NCI-H1417 treated with DMSO at 0.1 percent for 48 hours (cell line): ENCODE data around the gene HNRNPU.
A peak's percentile ranks its signal among the peaks of the same experiment; 100 is the strongest.

Source experiments
- DNase-seq: peaks from one replicate; lab custom pipeline; 2025; lab: John Stamatoyannopoulos, UW

Gene HNRNPU

DNA sequence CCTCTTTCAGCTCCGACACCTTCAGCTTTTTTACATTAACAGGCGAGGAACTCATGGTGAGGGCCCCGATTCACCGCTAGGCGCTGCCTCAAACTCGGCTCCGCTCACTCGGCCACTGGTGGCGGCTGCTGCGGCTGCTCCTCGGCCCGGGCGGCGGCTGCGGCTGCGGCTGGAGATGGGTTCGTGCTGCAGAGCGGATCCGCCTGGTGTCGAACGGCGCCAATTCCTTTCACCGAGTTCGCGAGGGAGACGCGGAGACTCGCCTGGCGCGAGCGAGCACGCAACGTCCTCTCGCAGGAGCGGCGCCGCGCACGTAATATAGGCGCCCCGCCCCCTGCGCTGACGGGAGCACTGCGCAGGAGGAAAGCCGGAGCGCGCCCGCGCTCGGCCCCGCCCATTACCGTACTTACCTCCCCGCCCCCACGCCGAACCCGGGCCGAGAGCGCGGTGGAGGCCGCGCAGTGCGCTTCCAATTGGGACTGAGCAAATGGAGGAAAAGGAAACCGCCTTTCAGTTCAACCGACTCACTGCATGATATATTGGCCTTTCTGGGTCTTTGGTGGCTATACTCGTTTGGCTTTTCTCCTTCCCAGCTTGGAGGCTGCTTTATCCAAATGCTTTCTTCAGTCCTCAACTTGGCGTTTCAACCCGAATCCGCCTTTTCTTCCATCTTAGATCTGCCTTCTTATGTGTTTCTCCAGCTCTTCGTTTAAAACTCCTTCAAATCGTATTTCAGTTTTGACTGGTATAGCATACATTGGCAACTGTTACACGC, at the start of gene HNRNPU:
Gene HNRNPU, minus strand, starts transcription at position 291 of the 775 bp plus-strand sequence. Its CDS starts 236 bp downstream, at position 55.
- peak; percentile 79 for DNase-seq

DNA sequence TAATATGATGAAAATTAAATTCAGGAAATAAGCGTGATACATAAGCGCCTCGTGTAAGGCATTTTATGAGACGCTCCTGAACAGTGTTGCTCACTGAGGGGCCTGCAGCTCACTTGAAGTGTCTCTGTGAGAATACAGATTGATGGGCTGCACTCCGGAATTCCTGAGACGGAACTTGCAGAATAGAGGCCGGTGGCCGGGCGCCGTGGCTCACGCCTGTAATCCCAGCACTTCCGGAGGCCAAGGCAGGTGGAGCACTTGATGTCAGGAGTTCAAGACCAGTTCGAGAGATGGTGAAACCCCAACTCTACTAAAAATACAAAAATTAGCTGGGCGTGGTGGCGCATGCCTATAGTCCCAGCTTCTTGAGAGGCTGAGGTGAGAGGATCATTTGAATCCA, 49.5 kb upstream of the HNRNPU start:
- DNase-seq: no peak

DNA sequence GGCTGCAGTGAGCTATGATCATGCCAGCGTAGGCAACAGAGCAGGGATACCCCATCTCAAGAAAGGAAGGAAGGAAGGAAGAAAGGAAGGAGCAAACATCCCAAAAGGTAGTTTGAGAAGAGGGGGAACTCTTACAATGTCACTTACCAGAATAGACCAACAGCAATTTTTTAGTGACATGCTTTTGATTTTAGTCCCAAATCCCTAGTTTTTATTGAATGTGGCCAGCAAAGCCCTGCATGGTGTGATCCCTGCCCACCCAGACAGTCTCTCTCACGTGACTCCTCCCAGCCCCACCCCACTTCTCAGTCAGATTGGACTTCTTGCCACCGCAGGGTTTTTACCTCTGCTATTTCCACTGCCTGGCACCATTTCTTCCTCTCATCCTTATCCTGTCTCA, 39.8 kb upstream of the HNRNPU start:
- DNase-seq: no peak

DNA sequence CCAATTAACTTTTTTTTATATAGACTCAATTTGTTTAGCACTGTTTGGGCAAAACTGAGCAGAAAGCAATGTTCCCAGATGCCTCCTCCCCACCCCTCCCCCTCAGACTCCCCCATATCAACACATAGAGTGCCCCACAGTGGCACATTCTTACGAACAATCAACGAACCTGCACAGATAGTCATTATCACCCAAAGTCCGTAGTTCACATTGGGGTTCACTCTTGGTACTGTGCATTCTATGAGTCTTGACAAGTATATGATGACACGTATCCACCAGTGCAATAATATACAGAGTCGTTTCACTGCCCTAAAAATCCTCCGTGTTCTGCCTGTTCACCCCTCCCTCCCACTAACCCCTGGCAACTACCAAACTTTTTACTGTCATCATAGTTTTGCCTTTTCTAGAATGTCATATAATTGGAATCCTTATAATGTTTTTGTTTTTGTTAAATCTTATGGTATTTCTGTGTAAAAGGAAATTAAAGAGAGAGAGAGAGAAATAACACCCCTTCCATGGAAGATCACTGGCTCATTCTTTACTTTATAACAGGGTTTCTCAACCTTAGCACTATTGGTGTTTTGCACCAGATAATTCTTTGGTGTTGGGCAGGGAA, 37.2 kb upstream of the HNRNPU start:
- no peak for DNase-seq

DNA sequence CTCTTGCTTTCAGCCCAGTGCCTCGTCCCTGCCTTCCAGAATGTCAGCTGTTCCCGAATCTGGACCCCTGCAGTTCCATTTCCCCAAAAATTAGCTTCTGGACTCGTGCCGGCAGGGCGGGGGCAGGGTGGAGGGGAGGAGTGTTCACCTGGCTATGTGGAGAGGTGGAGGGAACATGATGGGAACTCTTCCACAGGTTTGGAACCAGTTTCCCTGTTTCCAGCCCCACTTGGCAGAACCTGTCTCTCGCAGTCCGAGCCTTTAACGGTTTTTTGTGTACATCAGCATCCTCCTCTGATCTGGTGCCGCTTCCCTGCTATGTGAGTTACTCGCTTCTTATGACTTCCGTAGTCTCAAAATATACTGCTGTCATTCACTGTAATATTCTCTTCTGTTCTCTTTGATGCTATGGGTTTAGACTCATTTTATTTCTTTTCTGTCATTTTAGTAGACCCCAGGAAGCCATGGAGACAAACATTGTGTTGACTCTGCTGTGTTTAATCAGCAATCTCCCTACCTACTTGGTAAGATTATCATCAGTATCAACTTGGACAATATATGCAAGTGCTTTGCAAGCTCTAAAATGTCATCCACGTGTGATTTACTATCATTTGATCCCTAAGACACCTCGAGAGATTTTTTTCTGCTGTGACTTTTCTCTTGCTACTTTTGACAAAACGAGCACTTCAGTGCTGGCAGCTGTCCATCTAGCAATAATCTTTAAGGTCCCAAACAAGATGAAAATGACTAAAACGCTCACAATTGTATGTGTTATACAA, 33.3 kb upstream of the HNRNPU start:
- DNase-seq: no peak

DNA sequence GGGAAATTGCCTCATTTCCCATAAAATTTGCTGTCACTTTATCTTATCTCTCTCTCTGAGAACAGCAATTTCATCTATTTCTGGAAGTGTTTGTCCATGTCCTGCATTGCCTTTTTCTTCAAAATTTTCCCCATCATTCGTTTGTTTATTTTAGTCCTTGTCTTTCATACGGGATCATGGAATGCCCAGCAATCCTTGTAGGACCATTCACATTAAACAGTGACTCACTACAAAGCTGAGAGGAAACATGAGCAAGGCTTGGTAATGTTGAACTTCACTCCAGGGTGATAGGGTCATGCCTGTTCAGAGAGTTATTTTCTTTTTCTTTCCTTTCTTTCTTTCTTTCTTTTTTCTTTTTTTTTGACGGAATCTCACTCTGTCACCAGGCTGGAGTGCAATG, 32.2 kb upstream of the HNRNPU start:
- DNase-seq: no peak

DNA sequence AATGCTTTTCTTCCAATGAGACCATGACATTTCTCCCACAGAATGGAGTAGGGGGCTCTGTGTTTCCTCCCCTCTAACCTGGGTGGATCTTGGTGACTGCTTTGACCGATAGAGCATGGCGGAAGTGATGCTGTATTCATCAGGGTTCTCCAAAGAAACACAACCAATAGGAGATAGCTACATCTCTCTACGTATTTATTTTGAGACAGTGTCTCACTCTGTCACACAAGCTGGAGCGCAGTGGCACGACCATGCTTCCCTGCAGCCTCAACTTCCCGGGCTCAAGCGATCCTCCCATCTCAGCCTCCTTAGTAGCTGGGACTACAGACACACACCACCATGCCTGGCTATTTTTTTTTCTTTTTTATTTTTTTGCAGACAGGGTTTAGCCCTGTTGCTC, 29.5 kb upstream of the HNRNPU start:
- no peak for DNase-seq

DNA sequence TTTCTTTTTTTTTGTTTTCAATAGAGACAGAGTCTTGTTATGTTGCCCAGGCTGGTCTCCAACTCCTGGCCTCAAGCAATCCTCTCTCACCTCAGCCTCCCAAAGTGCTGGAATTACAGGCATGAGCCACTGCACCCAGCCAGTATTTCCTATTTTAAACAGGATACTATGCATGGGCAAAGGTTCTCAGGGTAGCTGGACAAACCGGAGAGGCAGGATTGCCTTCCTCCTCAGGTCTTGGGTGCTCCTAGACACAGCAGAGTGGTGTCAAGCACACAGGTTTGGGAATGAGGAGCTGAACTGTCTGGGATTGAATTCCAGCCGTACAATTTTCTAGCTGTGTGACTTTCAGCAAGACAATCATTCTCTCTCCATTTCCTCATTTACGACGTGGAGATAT, 22.9 kb upstream of the HNRNPU start:
- no peak for DNase-seq

DNA sequence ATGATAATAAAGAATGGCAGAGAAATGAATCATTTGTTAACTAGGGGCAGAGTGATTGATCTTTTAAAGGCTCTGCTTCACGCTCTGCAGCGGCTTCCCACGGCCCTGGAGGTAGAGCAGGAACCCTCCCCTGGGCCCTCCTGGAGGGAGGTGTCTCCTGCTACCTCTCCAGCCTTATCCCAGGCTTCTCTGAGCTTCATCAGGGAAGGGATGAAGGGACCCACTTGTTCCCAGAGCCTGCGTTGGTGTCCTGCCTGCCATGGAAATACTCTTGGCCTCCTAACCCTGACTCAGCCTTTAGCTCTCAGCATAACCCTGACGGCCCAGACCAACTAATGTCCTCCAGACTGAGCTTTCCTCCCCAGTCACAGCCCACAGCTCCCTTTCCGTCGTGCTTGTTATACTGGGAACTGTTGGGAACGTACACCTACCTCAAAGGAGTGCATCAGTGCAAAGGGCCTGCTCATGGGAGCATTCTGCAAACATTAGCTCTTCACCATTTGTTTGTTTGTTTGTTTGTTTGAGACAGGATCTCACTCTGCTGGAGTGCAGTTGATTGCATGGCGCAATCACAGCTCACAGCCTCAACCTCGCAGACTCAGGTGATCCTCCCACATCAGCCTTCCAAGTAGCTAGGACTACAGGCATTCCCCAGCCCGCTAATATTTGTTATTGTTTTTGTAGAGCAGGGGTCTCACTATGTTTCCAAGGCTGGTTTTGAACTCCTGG, 17.4 kb upstream of the HNRNPU start:
- DNase-seq: no peak

DNA sequence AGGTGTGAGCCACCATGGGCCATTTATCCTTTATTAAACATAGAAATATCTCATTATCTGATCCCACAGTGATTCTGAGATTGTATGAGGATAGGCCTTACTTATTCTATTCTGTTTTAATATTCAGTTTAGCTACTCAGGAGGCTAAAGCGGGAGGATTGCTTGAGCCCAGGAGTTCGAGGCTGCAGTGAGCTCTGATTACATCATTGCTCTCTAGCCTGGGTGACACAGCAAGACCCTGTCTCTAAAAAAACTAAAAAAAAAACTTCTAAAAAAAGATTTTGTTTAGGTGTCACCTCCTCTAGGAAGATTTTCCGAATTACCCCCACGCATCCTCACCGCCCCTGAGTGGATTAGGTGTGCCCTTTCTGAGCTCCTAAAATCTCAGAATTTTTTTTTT, 14.3 kb upstream of the HNRNPU start:
- no peak for DNase-seq

DNA sequence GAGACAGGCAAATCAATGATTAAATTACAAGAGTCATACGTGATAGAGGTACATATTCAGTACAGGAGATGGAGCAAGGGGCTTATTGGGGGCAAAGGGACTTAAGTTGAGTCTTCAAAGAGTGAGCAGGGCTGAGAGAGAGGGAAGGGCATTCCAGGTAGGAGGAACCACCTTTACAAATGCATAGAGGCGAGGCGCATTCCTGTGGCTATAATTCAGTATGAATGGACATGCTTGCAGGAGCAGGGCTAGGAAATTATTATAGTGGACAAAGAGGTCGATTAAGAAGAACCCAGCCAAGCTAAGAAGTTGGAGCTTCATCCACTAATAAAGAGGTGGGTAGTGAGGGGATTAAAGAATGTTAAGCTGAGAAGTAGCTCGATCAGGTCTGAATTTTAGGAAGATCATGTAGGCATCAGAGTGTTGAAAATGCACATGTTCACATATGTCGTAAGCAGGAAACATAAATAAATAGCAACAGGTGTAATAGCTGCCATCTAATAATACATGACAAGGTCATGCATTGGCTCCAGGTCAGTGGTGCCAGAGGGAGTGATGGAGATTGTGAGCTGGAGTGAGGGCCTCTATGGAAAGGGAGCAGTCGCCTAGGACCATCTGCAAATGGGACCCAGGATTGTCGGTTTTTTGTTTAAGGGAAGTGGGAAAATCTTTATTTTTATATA, 12.0 kb upstream of the HNRNPU start:
- no peak for DNase-seq

DNA sequence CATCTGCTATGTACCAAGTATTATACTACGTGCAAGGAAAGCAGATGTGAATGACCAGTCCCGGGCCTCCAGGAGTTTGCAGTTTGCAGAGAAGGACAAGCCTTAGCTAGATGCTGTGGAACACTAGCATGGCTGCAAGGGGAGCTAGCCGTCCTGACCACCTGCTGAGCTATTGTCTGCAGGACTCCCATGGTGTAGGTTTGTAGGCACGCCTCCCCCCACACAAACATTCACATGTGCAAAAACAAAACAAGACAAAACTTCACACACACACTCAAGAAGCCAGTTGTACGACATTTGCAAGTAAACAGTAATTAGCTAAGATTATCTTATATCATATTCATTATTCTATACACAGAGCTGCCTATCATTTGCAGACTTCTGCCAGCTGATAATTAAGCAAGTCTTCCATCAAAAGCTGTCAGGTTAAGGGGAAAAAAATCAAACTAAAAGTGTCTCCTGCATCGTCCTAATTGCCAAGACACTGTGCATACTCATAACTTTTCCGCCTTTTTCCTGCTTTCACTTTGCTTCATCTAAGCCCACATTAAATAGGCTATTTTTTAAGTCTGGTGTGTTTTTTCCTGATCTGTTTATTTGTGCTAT, 10.7 kb upstream of the HNRNPU start:
- DNase-seq: peak; percentile 88

DNA sequence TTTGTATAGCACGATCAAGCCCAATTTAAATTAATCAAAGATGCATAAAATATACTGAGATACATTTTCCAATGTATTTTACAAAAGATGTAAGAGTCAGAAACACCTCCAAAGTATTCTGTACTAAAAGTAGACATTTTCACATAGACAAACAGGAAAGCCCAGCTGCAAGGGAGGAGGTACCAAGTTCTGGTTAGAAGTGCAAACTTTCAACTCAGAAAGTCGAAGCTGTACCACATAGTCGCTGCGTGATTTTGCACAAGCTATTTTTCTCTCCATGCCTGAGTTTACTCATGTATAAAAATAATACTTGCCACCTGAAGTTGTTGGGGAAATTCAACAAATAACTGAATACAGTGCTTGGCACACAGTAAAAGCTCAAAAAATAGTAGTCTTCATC, 5.6 kb upstream of the HNRNPU start:
- DNase-seq: no peak

DNA sequence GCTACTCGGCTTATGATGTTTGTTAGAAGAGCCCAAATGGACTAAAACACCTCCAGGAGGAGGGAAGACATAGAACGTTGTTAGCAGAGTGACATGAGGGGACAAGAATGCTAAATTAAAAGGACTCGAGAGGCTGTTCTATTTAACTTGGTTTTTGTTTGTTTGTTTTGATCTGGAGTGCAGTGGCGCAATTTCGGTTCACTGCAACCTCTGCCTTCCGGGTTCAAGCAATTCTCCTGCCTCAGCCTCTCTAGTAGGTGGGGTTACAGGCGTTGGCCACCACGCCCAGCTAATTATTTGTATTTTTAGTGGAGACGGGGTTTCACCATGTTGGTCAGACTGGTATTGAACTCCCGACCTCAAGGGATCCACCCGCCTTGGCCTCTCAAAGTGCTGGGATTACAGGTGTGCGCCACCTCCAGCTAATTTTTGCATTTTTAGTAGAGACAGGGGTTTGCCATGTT, 5.1 kb upstream of the HNRNPU start:
- DNase-seq: no peak

DNA sequence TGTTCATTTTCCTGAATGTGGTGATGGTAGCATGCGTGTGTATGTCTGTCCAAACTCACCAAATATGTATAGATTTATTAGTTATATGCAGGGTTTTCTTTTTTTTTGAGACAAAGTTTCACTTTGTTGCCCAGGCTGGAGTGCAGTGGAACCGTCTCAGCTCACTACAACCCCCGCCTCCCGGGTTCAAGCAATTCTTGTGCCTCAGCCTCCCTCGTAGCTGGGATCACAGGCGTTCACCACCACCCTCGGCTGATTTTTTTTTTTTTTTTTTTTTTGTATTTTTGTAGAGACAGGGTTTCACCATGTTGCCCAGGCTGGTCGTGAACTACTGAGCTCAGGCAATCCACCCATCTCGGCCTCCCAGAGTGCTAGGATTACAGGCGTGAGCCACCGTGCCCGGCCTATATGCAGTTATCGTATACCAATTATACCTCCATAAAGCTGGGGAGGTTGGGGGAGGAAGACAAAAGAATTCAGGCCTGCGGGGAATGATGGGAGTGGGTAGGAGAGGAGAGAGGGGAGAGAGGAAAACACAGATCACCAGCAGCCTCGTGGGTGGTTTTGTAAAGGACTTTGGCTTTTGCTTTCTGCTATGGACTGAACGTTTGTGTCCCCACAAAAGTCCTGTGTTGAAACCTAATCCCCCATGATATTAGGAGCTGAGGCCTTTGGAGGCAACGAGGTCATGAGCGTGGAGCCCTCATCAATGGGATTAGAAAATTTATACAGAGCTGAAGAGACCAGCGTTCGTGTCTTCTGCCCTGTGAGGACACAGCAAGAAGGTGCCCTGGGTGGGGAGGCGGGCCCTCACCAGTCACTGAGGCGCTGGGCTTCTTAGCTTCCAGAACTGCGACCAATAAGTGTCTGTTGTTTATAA, 4.4 kb upstream of the HNRNPU start:
- DNase-seq: no peak

DNA sequence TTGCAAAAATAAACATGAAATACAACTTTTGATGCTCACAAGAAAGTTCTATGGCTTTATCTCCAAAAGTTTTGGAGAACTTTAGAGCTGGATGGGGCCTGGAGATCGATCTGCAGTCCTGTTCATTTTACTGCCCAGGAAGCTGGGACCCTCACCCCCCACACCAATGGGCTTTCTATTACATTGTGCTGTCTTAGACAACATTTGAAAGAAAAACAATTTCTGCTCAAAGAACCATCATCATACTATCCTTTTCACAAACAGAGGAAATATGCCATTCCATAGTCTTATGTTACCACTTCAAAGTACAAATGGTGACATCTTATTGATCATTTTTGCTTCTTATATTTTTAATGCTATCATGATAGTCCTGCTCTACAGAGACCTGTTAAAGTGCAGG, 2.0 kb upstream of the HNRNPU start:
- no peak for DNase-seq

DNA sequence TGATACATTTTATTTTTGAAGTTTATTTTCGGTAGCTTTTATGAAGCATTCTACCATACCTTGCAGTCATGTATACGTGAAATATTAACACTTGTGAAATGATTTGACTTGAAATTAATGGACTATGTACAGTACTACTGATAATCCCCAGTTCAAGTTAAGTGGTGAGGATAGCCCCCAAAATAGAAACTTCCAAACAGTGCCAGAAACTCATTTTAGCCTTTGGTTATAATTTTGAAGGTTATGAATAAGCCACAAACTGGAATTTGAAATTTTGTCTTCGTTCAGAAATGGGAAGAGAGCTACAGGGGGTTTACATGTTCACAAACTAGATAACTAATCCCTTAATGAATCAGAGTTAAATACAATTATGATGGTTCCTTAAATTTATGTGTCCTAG, 1.5 kb upstream of the HNRNPU start:
- no peak for DNase-seq

DNA sequence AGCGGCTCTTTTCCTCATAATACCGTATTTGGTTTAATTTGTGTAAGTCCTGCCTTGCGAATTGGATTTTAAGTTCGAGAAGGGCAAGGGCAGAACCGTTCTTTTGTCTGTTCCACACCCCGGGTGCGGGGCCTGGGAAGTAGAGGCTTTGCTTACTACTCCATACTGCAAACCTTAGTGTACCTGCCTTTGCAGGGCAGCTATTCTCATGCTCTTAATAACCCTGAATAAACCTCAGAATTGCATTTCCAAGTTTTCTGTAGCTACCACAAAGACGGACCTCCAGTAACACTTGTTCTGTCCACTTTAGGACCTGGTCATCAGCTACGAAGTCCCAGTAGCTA, 657 bp upstream of the HNRNPU start:
- DNase-seq: no peak

DNA sequence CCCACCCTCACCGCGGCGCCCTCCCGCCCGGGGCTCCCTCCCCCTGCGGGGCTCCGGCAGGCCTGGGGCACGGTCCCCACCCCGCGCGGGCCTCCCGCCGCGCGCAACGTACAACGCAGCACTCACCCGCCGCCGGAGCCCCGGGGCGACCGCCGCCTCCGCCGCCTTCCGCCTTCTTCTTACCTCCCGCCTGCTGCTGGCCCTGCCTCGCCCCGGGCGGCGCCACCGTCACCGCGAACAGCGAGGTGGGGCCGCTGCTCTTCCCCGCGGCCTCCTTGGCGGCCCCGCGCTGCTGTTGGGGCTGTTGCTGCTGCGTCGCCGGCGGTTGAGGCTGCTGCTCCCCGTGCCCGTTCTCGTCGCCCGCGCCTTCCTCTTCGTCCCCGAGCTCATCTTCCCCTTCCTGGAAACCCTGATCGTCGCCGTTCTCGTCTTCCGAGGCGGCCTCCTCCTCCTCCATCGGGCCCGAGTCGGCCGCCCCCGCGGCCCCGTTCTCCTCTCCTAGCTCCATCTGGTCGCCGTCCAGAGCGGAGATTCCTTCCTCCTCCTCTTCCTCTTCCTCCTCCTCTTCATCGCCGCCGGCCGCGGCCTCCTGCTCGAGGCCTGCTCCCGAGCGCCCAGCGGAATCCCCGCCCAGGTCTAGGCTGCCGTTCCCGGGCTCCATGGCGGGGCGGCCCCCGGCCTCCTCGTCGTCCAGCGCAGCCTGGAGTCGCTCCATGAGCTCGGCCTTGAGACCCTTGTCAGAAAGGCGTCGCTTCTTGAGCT, 671 bp downstream of the HNRNPU start:
- no peak for DNase-seq
